IMR-90 (cell line): ENCODE data around the gene MYCBP2.

ENCODE experiments used
- CTCF ChIP-seq: conservative IDR thresholded peaks from 2 replicates; pipeline ENCODE4 v1.5.1; 2012; ENCODE audit warnings: mild to moderate bottlenecking, low read depth, low read length, improper control_type of control experiment
- MAFK ChIP-seq: IDR thresholded peaks from 2 replicates; pipeline ENCODE4 v1.6.1; 2012; ENCODE audit warnings: low read depth, low read length, improper control_type of control experiment
- MXI1 ChIP-seq: IDR thresholded peaks from 2 replicates; pipeline ENCODE4 v1.6.1; 2012; ENCODE audit warnings: low read depth, mild to moderate bottlenecking, low read length, moderate library complexity, borderline replicate concordance
- NFE2L2 ChIP-seq: fragments of 150-350 bp; IDR thresholded peaks from 2 replicates; pipeline ENCODE4 v1.6.1; 2016; ENCODE audit warnings: low read depth, mild to moderate bottlenecking, low read length
- POLR2A ChIP-seq: IDR thresholded peaks from 2 replicates; pipeline ENCODE4 v1.6.1; 2012; ENCODE audit warnings: mild to moderate bottlenecking, low read depth, low read length
- RFX5 ChIP-seq: IDR thresholded peaks from 2 replicates; pipeline ENCODE4 v1.8.0; 2012; ENCODE audit warnings: low read depth, mild to moderate bottlenecking, low read length, moderate library complexity
- SMC3 ChIP-seq: fragments of 150-350 bp; IDR thresholded peaks from 2 replicates; pipeline ENCODE4 v1.6.1; 2016; ENCODE audit warnings: low read depth, mild to moderate bottlenecking, antibody characterized with exemption, low read length, moderate library complexity
- USF2 ChIP-seq: fragments of 150-350 bp; IDR thresholded peaks from 2 replicates; pipeline ENCODE4 v1.6.1; 2017; ENCODE audit warnings: mild to moderate bottlenecking, antibody characterized with exemption, low read length, low read depth

- no peak for TF ChIP-seq POLR2A
- TF ChIP-seq CTCF = no peak
- TF ChIP-seq SMC3 = no peak
- TF ChIP-seq RFX5 = no peak
- TF ChIP-seq MXI1 = no peak
- no peak for TF ChIP-seq NFE2L2
- TF ChIP-seq USF2 = no peak
- no peak for TF ChIP-seq MAFK
Measured at GRCh38 chr13:77033717-77034302, 293.1 kb downstream of the MYCBP2 start.
